Endothelial cell of umbilical vein (primary cell): ENCODE results near the gene ADM5. TPM values are rescaled to one million over a fixed set of nuclear protein-coding genes. Genes with fewer than 3 reads are reported as not detected.

ENCODE experiments used
- BruUV-seq: library from RNA; stranded (reverse); fragments of 400-500 nt; replicated peaks from 2 replicates; lab custom pipeline; 2021; lab: Mats Ljungman, UMichigan
- CTCF ChIA-PET: fragments of 300-600, 350-600 bp; sonication (Branson Sonifier 250); formaldehyde crosslinking; loops from one replicate; lab custom pipeline; 2021; ENCODE audit warnings: antibody characterized with exemption, inconsistent platforms; lab: Charles Lee
- POLR2A ChIA-PET: fragments of 300-600, 350-600 bp; sonication (Branson Sonifier 250); formaldehyde crosslinking; loops from one replicate; lab custom pipeline; 2021; ENCODE audit warnings: antibody characterized with exemption, inconsistent platforms; lab: Charles Lee
- DNase-seq: peaks from one replicate; pipeline ENCODE4 v3.0.0-alpha.2; 2011; ENCODE audit warnings: low read depth, low spot score
- FAIRE-seq: peaks from 2 replicates; lab custom pipeline; 2011; peaks lifted over from hg19 to GRCh38; lab: Jason Lieb, UNC
- H2AFZ ChIP-seq: 2 replicates; pipeline ENCODE4 v1.6.0; 2012; ENCODE audit warnings: low read depth, low read length, control low read depth, inconsistent platforms
- H3K27ac ChIP-seq: 2 replicates; pipeline ENCODE4 v1.5.1; 2011; ENCODE audit warnings: low read depth, mild to moderate bottlenecking, control low read depth, low read length, moderate library complexity; ENCODE audit not compliant: insufficient read depth
- H3K27me3 ChIP-seq, 2 experiments: 2 replicates each; pipeline versions ENCODE4 v1.6.0 to v1.6.1; 2011; ENCODE audit warnings: low read length in 2 of 2, mixed read lengths in 1 of 2; ENCODE audit not compliant: control insufficient read depth in 2 of 2, insufficient read depth in 2 of 2
- H3K36me3 ChIP-seq, 2 experiments: 2 replicates in 1 of 2; 3 replicates in 1 of 2; pipeline ENCODE4 v1.5.1; 2011; ENCODE audit warnings: low read length in 2 of 2, mild to moderate bottlenecking in 1 of 2, moderate library complexity in 1 of 2; ENCODE audit not compliant: control insufficient read depth in 2 of 2, insufficient read depth in 2 of 2; ENCODE audit errors: extremely low read depth in 1 of 2
- H3K4me1 ChIP-seq: 3 replicates; pipeline ENCODE4 v1.5.1; 2011; ENCODE audit warnings: mild to moderate bottlenecking, low read length; ENCODE audit not compliant: control insufficient read depth, insufficient read depth; ENCODE audit errors: extremely low read depth
- H3K4me2 ChIP-seq: 2 replicates; pipeline ENCODE4 v1.6.1; 2011; ENCODE audit warnings: low read length, control low read depth, mixed read lengths; ENCODE audit not compliant: insufficient read depth
- H3K4me3 ChIP-seq, 3 experiments: fragments of 200-600 bp in 1 of 3; sonication (generic), shearing (Covaris generic) in 1 of 3; replicated peaks in 1 of 3; 2 replicates each; pipeline ENCODE4 v1.5.1; 2011 to 2016; ENCODE audit warnings: control low read depth in 3 of 3, low read length in 3 of 3, mild to moderate bottlenecking in 2 of 3, inconsistent platforms in 1 of 3, low read depth in 1 of 3, moderate library complexity in 1 of 3; ENCODE audit not compliant: insufficient read depth in 1 of 3
- H3K79me2 ChIP-seq: 2 replicates; pipeline ENCODE4 v1.6.0; 2012; ENCODE audit warnings: low read length, inconsistent platforms; ENCODE audit not compliant: control insufficient read depth, insufficient read depth
- H3K9ac ChIP-seq: replicated peaks from 2 replicates; pipeline ENCODE3; 2011; ENCODE audit warnings: low read length, control low read depth; ENCODE audit not compliant: insufficient read depth; ENCODE audit errors: extremely low read depth
- H3K9me1 ChIP-seq: replicated peaks from 3 replicates; pipeline ENCODE4 v1.6.0; 2011; ENCODE audit warnings: mild to moderate bottlenecking, low read length; ENCODE audit not compliant: control insufficient read depth, insufficient read depth; ENCODE audit errors: extremely low read depth
- H3K9me3 ChIP-seq: replicated peaks from 2 replicates; pipeline ENCODE4 v1.5.1; 2012; ENCODE audit warnings: low read length, inconsistent platforms; ENCODE audit not compliant: control insufficient read depth, insufficient read depth
- H4K20me1 ChIP-seq: replicated peaks from 2 replicates; pipeline ENCODE3; 2011; ENCODE audit warnings: mild to moderate bottlenecking, low read length; ENCODE audit not compliant: control insufficient read depth, insufficient read depth; ENCODE audit errors: extremely low read depth
- EZH2 ChIP-seq: IDR thresholded peaks from 2 replicates; pipeline ENCODE4 v1.6.1; 2012; ENCODE audit warnings: borderline replicate concordance, low read depth, mild to moderate bottlenecking, moderate library complexity, low read length, inconsistent platforms; ENCODE audit not compliant: severe bottlenecking
- FOS ChIP-seq: IDR thresholded peaks from 2 replicates; pipeline ENCODE4 v1.6.1; 2011; ENCODE audit warnings: mild to moderate bottlenecking, low read length, moderate library complexity, borderline replicate concordance; ENCODE audit not compliant: insufficient read depth
- GATA2 ChIP-seq: IDR thresholded peaks from 2 replicates; pipeline ENCODE4 v1.7.0; 2011; ENCODE audit warnings: low read depth, mild to moderate bottlenecking, moderate library complexity, mixed read lengths, low read length; ENCODE audit not compliant: insufficient read length, insufficient read depth
- JUN ChIP-seq: IDR thresholded peaks from 2 replicates; pipeline ENCODE4 v1.6.1; 2011; ENCODE audit warnings: borderline replicate concordance, low read depth; ENCODE audit not compliant: insufficient read length, insufficient read depth
- MYC ChIP-seq: IDR thresholded peaks from one replicate; pipeline ENCODE4 v1.6.1; 2011; ENCODE audit warnings: mild to moderate bottlenecking, low read depth, low read length
- POLR2A ChIP-seq: IDR thresholded peaks from 2 replicates; pipeline ENCODE4 v1.6.1; 2012; ENCODE audit warnings: low read depth, mild to moderate bottlenecking, control low read depth, low read length
- POLR2AphosphoS5 ChIP-seq: IDR thresholded peaks from 2 replicates; pipeline ENCODE4 v1.6.1; 2012; ENCODE audit warnings: low read depth, mild to moderate bottlenecking, control low read depth, low read length, moderate library complexity; ENCODE audit not compliant: insufficient read depth
- dilution Hi-C: fragments of 300-500 bp; cut with MboI; formaldehyde crosslinking; loops from one replicate; pipeline ENCODE4 v1.15.0; 2019; ENCODE audit warnings: low sequenced_read_pairs; ENCODE audit not compliant: extremely low pct_ligation_motif_present
- intact Hi-C: fragments of 100-400 bp; cut with micrococcal nuclease; formaldehyde crosslinking; loops from one replicate; pipeline ENCODE4 v1.10.0; 2022
- polyA plus RNA-seq, 4 experiments: library from polyadenylated mRNA; depleted of rRNA in 3 of 4; stranded (reverse) in 3 of 4; unstranded in 1 of 4; fragments of >200 nt; gene quantifications; 2 replicates each; pipeline versions ENCODE4 v1.2.1 to v1.2.3, GENCODE V29; 2011 to 2012; ENCODE audit warnings: missing spikeins in 1 of 4
- total RNA-seq: library from RNA; stranded (reverse); gene quantifications from 2 replicates; pipeline ENCODE4 v1.2.3, GENCODE V29; 2021
- TF ChIP-seq, protein P1 (sequence below), 2 donors: IDR thresholded peaks; 1 replicate in 1 of 2; 2 replicates in 1 of 2; pipeline ENCODE4 v1.5.1; 2011; ENCODE audit warnings: low read length in 2 of 2, mild to moderate bottlenecking in 2 of 2, moderate library complexity in 2 of 2, control low read depth in 1 of 2, inconsistent platforms in 1 of 2, low read depth in 1 of 2; ENCODE audit not compliant: insufficient read depth in 1 of 2; ENCODE audit errors: extremely low read depth in 1 of 2
- TF ChIP-seq, protein P2 (sequence below): IDR thresholded peaks from 2 replicates; pipeline ENCODE4 v1.6.1; 2011; ENCODE audit not compliant: insufficient read depth, insufficient read length

The ADM5 gene
- total and polyA plus RNA-seq, 2 donors (not counting 3 experiments of a cell fraction or from before 2014, with no cell fraction given): 3.3 to 4.4 TPM

DNA sequence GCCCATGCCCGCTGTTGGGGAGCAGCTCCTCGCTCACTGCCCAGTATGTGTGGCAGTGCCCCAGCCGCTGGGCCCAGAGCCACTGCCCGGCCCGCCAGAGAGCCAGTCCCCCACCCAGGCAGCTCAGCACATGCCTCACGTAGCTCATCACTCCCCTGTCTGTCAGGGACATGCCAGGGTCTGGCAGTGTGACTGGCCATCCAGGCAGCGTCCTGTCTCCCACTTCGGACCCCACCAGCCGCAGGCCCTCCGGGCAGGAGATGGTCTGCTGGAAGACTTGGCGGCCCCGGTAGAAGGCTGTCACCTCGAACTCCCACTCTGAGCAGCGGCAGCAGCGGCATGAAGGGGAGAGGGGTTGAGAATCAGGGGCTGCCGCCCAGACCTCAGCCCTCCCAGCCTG, 27.4 kb upstream of the ADM5 start:
- Histone ChIP-seq H3K9me1 (no peaks in the 10 kb centered on the region), H3K27ac (no peak overlapping the region), H3K4me1 (peaks cover 8% of the 10 kb centered on the region), H3K27me3 (no peaks in the 10 kb centered on the region), H2AFZ (no peak overlapping the region), H3K36me3 (peaks cover 10 to 48% of the 10 kb centered on the region in 2 experiments), H3K4me3 (no peak overlapping the region), H3K9me3 (no peaks in the 10 kb centered on the region), H3K79me2 (peaks cover 13% of the 10 kb centered on the region), H4K20me1 (no peaks in the 10 kb centered on the region), H3K4me2 (no peak overlapping the region), H3K9ac (no peak overlapping the region)
- dilution Hi-C loops (no loop called here), intact Hi-C loops (no loop called here)
- ChIA-PET POLR2A (no interaction called here), CTCF (interaction anchor here (1.4 kb wide), 1 partner anchor 10 kb away, joined by 3 read pairs; no protein-coding TSS in a partner anchor)
- DNase-seq (no peak), FAIRE-seq (no peak)
- TF ChIP-seq, protein P1, sequence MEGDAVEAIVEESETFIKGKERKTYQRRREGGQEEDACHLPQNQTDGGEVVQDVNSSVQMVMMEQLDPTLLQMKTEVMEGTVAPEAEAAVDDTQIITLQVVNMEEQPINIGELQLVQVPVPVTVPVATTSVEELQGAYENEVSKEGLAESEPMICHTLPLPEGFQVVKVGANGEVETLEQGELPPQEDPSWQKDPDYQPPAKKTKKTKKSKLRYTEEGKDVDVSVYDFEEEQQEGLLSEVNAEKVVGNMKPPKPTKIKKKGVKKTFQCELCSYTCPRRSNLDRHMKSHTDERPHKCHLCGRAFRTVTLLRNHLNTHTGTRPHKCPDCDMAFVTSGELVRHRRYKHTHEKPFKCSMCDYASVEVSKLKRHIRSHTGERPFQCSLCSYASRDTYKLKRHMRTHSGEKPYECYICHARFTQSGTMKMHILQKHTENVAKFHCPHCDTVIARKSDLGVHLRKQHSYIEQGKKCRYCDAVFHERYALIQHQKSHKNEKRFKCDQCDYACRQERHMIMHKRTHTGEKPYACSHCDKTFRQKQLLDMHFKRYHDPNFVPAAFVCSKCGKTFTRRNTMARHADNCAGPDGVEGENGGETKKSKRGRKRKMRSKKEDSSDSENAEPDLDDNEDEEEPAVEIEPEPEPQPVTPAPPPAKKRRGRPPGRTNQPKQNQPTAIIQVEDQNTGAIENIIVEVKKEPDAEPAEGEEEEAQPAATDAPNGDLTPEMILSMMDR (IDR thresholded peaks at IDR 0.05; ENCODE audit: extremely low read depth in 1 of 2, insufficient read depth in 1 of 2, low read depth in 1 of 2, low read length in 2 of 2): no peak
- TF ChIP-seq, protein P2, sequence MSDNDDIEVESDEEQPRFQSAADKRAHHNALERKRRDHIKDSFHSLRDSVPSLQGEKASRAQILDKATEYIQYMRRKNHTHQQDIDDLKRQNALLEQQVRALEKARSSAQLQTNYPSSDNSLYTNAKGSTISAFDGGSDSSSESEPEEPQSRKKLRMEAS: no peak
- no peak for TF ChIP-seq POLR2A
- TSS peak; percentile 16 for BruUV-seq

DNA sequence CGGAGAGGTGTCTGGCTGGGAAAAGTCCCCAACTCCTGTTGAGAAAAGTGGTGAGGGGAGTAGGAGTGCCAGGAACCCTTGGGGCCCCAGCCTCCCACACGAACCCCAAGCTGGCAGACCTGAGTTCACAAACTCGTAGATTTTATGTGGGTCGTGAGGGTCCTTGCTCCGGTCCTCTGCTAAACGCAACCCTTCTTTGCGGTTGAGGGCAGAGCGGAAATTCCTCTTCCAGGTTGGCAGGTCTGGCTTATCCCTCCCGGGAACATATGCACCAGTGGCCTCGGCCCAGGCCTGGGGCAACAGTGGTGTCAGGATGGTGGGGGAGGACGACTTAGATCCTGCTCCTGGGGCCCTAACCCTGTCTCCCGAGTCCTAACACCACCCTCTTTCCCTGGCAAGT, 26.2 kb upstream of the ADM5 start:
- Histone ChIP-seq H3K9me1 (no peaks in the 10 kb centered on the region), H4K20me1 (no peaks in the 10 kb centered on the region), H3K4me3 (no peak overlapping the region), H2AFZ (no peak overlapping the region), H3K9me3 (no peaks in the 10 kb centered on the region), H3K27ac (no peak overlapping the region), H3K79me2 (peaks cover 17% of the 10 kb centered on the region), H3K9ac (no peak overlapping the region), H3K36me3 (peaks cover 7 to 40% of the 10 kb centered on the region in 2 experiments), H3K4me1 (peaks cover 8% of the 10 kb centered on the region), H3K4me2 (no peak overlapping the region), H3K27me3 (no peaks in the 10 kb centered on the region)
- ChIA-PET POLR2A (no interaction called here), CTCF (no interaction called here)
- dilution Hi-C loops: no loop called here
- FAIRE-seq (no peak), DNase-seq (no peak)
- TF ChIP-seq POLR2A (no peak), MYC (no peak), EZH2 (no peak), POLR2AphosphoS5 (no peak), JUN (no peak), GATA2 (no peak), FOS (no peak)
- TF ChIP-seq, protein P2: no peak
- TF ChIP-seq, protein P1 (IDR thresholded peaks at IDR 0.05; ENCODE audit: extremely low read depth in 1 of 2, insufficient read depth in 1 of 2, low read depth in 1 of 2, low read length in 2 of 2): no peak
- intact Hi-C loops: no loop called here
- BruUV-seq: no TSS peak
